ENCODE data around the gene PMPCA.

DNA sequence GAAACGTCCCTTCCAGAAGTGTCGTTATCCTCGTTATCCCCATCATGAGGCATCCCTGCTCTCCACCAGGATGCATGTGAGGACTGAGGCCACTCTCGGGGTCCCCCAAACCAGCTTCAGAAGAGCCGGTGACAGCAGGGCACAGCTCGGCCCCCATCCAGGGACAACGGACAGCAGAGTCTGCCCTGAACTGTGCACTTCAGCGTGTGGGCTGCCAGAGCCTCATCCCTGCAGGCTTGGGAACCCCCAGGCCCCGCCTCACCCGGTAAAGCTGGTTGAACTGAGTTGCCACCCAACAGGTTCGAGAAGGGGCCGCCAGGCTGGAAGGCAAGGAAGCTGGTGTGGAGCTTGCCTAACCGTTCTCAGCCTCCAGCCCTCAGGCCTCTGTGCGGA lies 36.3 kb upstream of the PMPCA start:
- no peak for TF ChIP-seq POLR2A (IDR thresholded peaks at IDR 0.05)
- TF ChIP-seq, protein P1, sequence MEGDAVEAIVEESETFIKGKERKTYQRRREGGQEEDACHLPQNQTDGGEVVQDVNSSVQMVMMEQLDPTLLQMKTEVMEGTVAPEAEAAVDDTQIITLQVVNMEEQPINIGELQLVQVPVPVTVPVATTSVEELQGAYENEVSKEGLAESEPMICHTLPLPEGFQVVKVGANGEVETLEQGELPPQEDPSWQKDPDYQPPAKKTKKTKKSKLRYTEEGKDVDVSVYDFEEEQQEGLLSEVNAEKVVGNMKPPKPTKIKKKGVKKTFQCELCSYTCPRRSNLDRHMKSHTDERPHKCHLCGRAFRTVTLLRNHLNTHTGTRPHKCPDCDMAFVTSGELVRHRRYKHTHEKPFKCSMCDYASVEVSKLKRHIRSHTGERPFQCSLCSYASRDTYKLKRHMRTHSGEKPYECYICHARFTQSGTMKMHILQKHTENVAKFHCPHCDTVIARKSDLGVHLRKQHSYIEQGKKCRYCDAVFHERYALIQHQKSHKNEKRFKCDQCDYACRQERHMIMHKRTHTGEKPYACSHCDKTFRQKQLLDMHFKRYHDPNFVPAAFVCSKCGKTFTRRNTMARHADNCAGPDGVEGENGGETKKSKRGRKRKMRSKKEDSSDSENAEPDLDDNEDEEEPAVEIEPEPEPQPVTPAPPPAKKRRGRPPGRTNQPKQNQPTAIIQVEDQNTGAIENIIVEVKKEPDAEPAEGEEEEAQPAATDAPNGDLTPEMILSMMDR (IDR thresholded peaks at IDR 0.05): no peak
